Endothelial cell of umbilical vein (primary cell): ENCODE results near the gene KCTD20. TPM values are rescaled to one million over a fixed set of nuclear protein-coding genes. Genes with fewer than 3 reads are reported as not detected.
"Not testable (repeated sequence)": the region's sequence is repeated elsewhere in the genome, so short reads cannot be mapped to it uniquely, and the experiment has no call there.

Experiments
- BruUV-seq: library from RNA; stranded (reverse); fragments of 400-500 nt; replicated peaks from 2 replicates; lab custom pipeline; 2021; lab: Mats Ljungman, UMichigan
- CTCF ChIA-PET: fragments of 300-600, 350-600 bp; sonication (Branson Sonifier 250); formaldehyde crosslinking; loops from one replicate; lab custom pipeline; 2021; ENCODE audit warnings: antibody characterized with exemption, inconsistent platforms; lab: Charles Lee
- POLR2A ChIA-PET: fragments of 300-600, 350-600 bp; sonication (Branson Sonifier 250); formaldehyde crosslinking; loops from one replicate; lab custom pipeline; 2021; ENCODE audit warnings: antibody characterized with exemption, inconsistent platforms; lab: Charles Lee
- DNase-seq: peaks from one replicate; pipeline ENCODE4 v3.0.0-alpha.2; 2011; ENCODE audit warnings: low read depth, low spot score
- FAIRE-seq: peaks from 2 replicates; lab custom pipeline; 2011; peaks lifted over from hg19 to GRCh38; lab: Jason Lieb, UNC
- H2AFZ ChIP-seq: 2 replicates; pipeline ENCODE4 v1.6.0; 2012; ENCODE audit warnings: low read depth, low read length, control low read depth, inconsistent platforms
- H3K27ac ChIP-seq: 2 replicates; pipeline ENCODE4 v1.5.1; 2011; ENCODE audit warnings: low read depth, mild to moderate bottlenecking, control low read depth, low read length, moderate library complexity; ENCODE audit not compliant: insufficient read depth
- H3K27me3 ChIP-seq, 2 experiments: 2 replicates each; pipeline versions ENCODE4 v1.6.0 to v1.6.1; 2011; ENCODE audit warnings: low read length in 2 of 2, mixed read lengths in 1 of 2; ENCODE audit not compliant: control insufficient read depth in 2 of 2, insufficient read depth in 2 of 2
- H3K36me3 ChIP-seq, 2 experiments: 2 replicates in 1 of 2; 3 replicates in 1 of 2; pipeline ENCODE4 v1.5.1; 2011; ENCODE audit warnings: low read length in 2 of 2, mild to moderate bottlenecking in 1 of 2, moderate library complexity in 1 of 2; ENCODE audit not compliant: control insufficient read depth in 2 of 2, insufficient read depth in 2 of 2; ENCODE audit errors: extremely low read depth in 1 of 2
- H3K4me1 ChIP-seq: 3 replicates; pipeline ENCODE4 v1.5.1; 2011; ENCODE audit warnings: mild to moderate bottlenecking, low read length; ENCODE audit not compliant: control insufficient read depth, insufficient read depth; ENCODE audit errors: extremely low read depth
- H3K4me2 ChIP-seq: 2 replicates; pipeline ENCODE4 v1.6.1; 2011; ENCODE audit warnings: low read length, control low read depth, mixed read lengths; ENCODE audit not compliant: insufficient read depth
- H3K4me3 ChIP-seq, 3 experiments: fragments of 200-600 bp in 1 of 3; sonication (generic), shearing (Covaris generic) in 1 of 3; replicated peaks in 1 of 3; 2 replicates each; pipeline ENCODE4 v1.5.1; 2011 to 2016; ENCODE audit warnings: control low read depth in 3 of 3, low read length in 3 of 3, mild to moderate bottlenecking in 2 of 3, inconsistent platforms in 1 of 3, low read depth in 1 of 3, moderate library complexity in 1 of 3; ENCODE audit not compliant: insufficient read depth in 1 of 3
- H3K79me2 ChIP-seq: 2 replicates; pipeline ENCODE4 v1.6.0; 2012; ENCODE audit warnings: low read length, inconsistent platforms; ENCODE audit not compliant: control insufficient read depth, insufficient read depth
- H3K9ac ChIP-seq: replicated peaks from 2 replicates; pipeline ENCODE3; 2011; ENCODE audit warnings: low read length, control low read depth; ENCODE audit not compliant: insufficient read depth; ENCODE audit errors: extremely low read depth
- H3K9me1 ChIP-seq: replicated peaks from 3 replicates; pipeline ENCODE4 v1.6.0; 2011; ENCODE audit warnings: mild to moderate bottlenecking, low read length; ENCODE audit not compliant: control insufficient read depth, insufficient read depth; ENCODE audit errors: extremely low read depth
- H3K9me3 ChIP-seq: replicated peaks from 2 replicates; pipeline ENCODE4 v1.5.1; 2012; ENCODE audit warnings: low read length, inconsistent platforms; ENCODE audit not compliant: control insufficient read depth, insufficient read depth
- H4K20me1 ChIP-seq: replicated peaks from 2 replicates; pipeline ENCODE3; 2011; ENCODE audit warnings: mild to moderate bottlenecking, low read length; ENCODE audit not compliant: control insufficient read depth, insufficient read depth; ENCODE audit errors: extremely low read depth
- CTCF ChIP-seq, 2 donors: IDR thresholded peaks; 1 replicate in 1 of 2; 2 replicates in 1 of 2; pipeline ENCODE4 v1.5.1; 2011; ENCODE audit warnings: low read length in 2 of 2, mild to moderate bottlenecking in 2 of 2, moderate library complexity in 2 of 2, control low read depth in 1 of 2, inconsistent platforms in 1 of 2, low read depth in 1 of 2; ENCODE audit not compliant: insufficient read depth in 1 of 2; ENCODE audit errors: extremely low read depth in 1 of 2
- EZH2 ChIP-seq: IDR thresholded peaks from 2 replicates; pipeline ENCODE4 v1.6.1; 2012; ENCODE audit warnings: borderline replicate concordance, low read depth, mild to moderate bottlenecking, moderate library complexity, low read length, inconsistent platforms; ENCODE audit not compliant: severe bottlenecking
- FOS ChIP-seq: IDR thresholded peaks from 2 replicates; pipeline ENCODE4 v1.6.1; 2011; ENCODE audit warnings: mild to moderate bottlenecking, low read length, moderate library complexity, borderline replicate concordance; ENCODE audit not compliant: insufficient read depth
- GATA2 ChIP-seq: IDR thresholded peaks from 2 replicates; pipeline ENCODE4 v1.7.0; 2011; ENCODE audit warnings: low read depth, mild to moderate bottlenecking, moderate library complexity, mixed read lengths, low read length; ENCODE audit not compliant: insufficient read length, insufficient read depth
- MAX ChIP-seq: IDR thresholded peaks from 2 replicates; pipeline ENCODE4 v1.6.1; 2011; ENCODE audit not compliant: insufficient read depth, insufficient read length
- MYC ChIP-seq: IDR thresholded peaks from one replicate; pipeline ENCODE4 v1.6.1; 2011; ENCODE audit warnings: mild to moderate bottlenecking, low read depth, low read length
- POLR2A ChIP-seq: IDR thresholded peaks from 2 replicates; pipeline ENCODE4 v1.6.1; 2012; ENCODE audit warnings: low read depth, mild to moderate bottlenecking, control low read depth, low read length
- dilution Hi-C: fragments of 300-500 bp; cut with MboI; formaldehyde crosslinking; loops from one replicate; pipeline ENCODE4 v1.15.0; 2019; ENCODE audit warnings: low sequenced_read_pairs; ENCODE audit not compliant: extremely low pct_ligation_motif_present
- intact Hi-C: fragments of 100-400 bp; cut with micrococcal nuclease; formaldehyde crosslinking; loops from one replicate; pipeline ENCODE4 v1.10.0; 2022
- polyA plus RNA-seq, 4 experiments: library from polyadenylated mRNA; depleted of rRNA in 3 of 4; stranded (reverse) in 3 of 4; unstranded in 1 of 4; fragments of >200 nt; gene quantifications; 2 replicates each; pipeline versions ENCODE4 v1.2.1 to v1.2.3, GENCODE V29; 2011 to 2012; ENCODE audit warnings: missing spikeins in 1 of 4
- total RNA-seq: library from RNA; stranded (reverse); gene quantifications from 2 replicates; pipeline ENCODE4 v1.2.3, GENCODE V29; 2021

Gene KCTD20
- total and polyA plus RNA-seq, 2 donors (not counting 3 experiments of a cell fraction or from before 2014, with no cell fraction given): 26.2 to 47.2 TPM

- dilution Hi-C loops: no loop called here
- H2AFZ ChIP-seq: no peak overlapping the region
- no peak overlapping the region for H3K4me3 ChIP-seq
- no peaks in the 10 kb centered on the region for H3K9me3 ChIP-seq
- H4K20me1 ChIP-seq: no peaks in the 10 kb centered on the region
- FAIRE-seq (no peak), DNase-seq (no peak)
- CTCF ChIA-PET: interaction anchor here (0.6 to 0.9 kb wide), 2 partner anchors 14 to 56 kb away, joined by 3 read pairs; no protein-coding TSS in a partner anchor
- H3K27me3 ChIP-seq: no peaks in the 10 kb centered on the region
- no peak overlapping the region for H3K4me2 ChIP-seq
- no peaks in the 10 kb centered on the region for H3K79me2 ChIP-seq
- TF ChIP-seq CTCF (IDR thresholded peaks at IDR 0.05; ENCODE audit: extremely low read depth in 1 of 2, insufficient read depth in 1 of 2, low read depth in 1 of 2, low read length in 2 of 2) (no peak), MAX (no peak), GATA2 (no peak), FOS (no peak), MYC (no peak), POLR2A (no peak), EZH2 (no peak)
- no peak overlapping the region for H3K9ac ChIP-seq
- no TSS peak for BruUV-seq
- intact Hi-C loops: no loop called here
- no peak overlapping the region for H3K27ac ChIP-seq
- H3K36me3 ChIP-seq: peaks cover 3 to 9% of the 10 kb centered on the region in 2 experiments
- no peaks in the 10 kb centered on the region for H3K9me1 ChIP-seq
- POLR2A ChIA-PET: no interaction called here
- H3K4me1 ChIP-seq: no peaks in the 10 kb centered on the region
Observed at GRCh38 chr6:36479256-36479655, 36.5 kb downstream of the KCTD20 start.

GRCh38 chr6:36483326-36483725, 40.5 kb downstream of the KCTD20 start:
- H3K4me1 ChIP-seq, H3K4me2 ChIP-seq, BruUV-seq, H3K79me2 ChIP-seq, POLR2A ChIA-PET, H3K27ac ChIP-seq, H3K9me3 ChIP-seq, dilution Hi-C loops, intact Hi-C loops, CTCF ChIA-PET, DNase-seq, H3K9ac ChIP-seq, H3K27me3 ChIP-seq, FAIRE-seq, H3K9me1 ChIP-seq, H3K4me3 ChIP-seq, H2AFZ ChIP-seq, H4K20me1 ChIP-seq: not testable (repeated sequence)
- peaks cover 9 to 11% of the 10 kb centered on the region in 2 experiments for H3K36me3 ChIP-seq
